Lower leg skin (tissue), 4 donors: ENCODE results near the gene TMEM11. TPM values are rescaled to one million over a fixed set of nuclear protein-coding genes. Genes with fewer than 3 reads are reported as not detected.
"Not testable (repeated sequence)": the region's sequence is repeated elsewhere in the genome, so short reads cannot be mapped to it uniquely, and the experiment has no call there.

Source experiments
- DNase-seq, 2 donors: peaks; one replicate each; pipeline ENCODE4 v3.0.0-alpha.2; 2019; ENCODE audit warnings: low spot score in 2 of 2
- H3K4me3 ChIP-seq: fragments of 200-600 bp; sonication (generic); 2 replicates; pipeline ENCODE4 v1.5.1; 2017; ENCODE audit warnings: mild to moderate bottlenecking, low read depth; ENCODE audit not compliant: poor library complexity, severe bottlenecking
- CTCF ChIP-seq, 3 donors: fragments of 450-650 bp; IDR thresholded peaks; one replicate each; pipeline ENCODE4 v1.5.1; 2016; ENCODE audit warnings: antibody characterized with exemption in 3 of 3, mild to moderate bottlenecking in 3 of 3, moderate library complexity in 2 of 3
- POLR2A ChIP-seq, 2 donors: fragments of 450-650 bp; IDR thresholded peaks; one replicate each; pipeline ENCODE4 v1.6.1; 2016 to 2017; ENCODE audit warnings: antibody characterized with exemption in 2 of 2, mild to moderate bottlenecking in 1 of 2, moderate library complexity in 1 of 2
- WGBS, 2 donors: methylation state at CpG; one replicate each; pipeline ENCODE4 v1.1.5; 2018; 5-methylcytosine and 5-hydroxymethylcytosine counted together
- intact Hi-C: fragments of 100-400 bp; cut with DNase I; formaldehyde crosslinking; loops from one replicate; pipeline ENCODE4 v1.15.0; 2023; ENCODE audit warnings: low total_unique reads
- total RNA-seq, 4 donors: library from RNA; depleted of rRNA; stranded (reverse); fragments of >200 nt; gene quantifications; one replicate each; pipeline ENCODE4 v1.1.0, GENCODE V29; 2016

Gene TMEM11
- total RNA-seq, 4 donors from 2014 or later = 30.0 to 43.5 (median 37.0) TPM

- intact Hi-C loops = no loop called here
- 90 to 95% methylated on average over 20 of the region's 20 CpGs for WGBS, 2 donors
- H3K4me3 ChIP-seq = no peak overlapping the region
- no peak for TF ChIP-seq CTCF (IDR thresholded peaks at IDR 0.05)
- no peak for TF ChIP-seq POLR2A (IDR thresholded peaks at IDR 0.05)
- DNase-seq = no peak
Measured at GRCh38 chr17:21198411-21198810, 15.6 kb downstream of the TMEM11 start.

GRCh38 chr17:21196126-21196525 is 17.8 kb downstream of the TMEM11 start:
- intact Hi-C loops = no loop called here
- no peak for TF ChIP-seq CTCF (IDR thresholded peaks at IDR 0.05)
- no peak for TF ChIP-seq POLR2A (IDR thresholded peaks at IDR 0.05)
- H3K4me3 ChIP-seq = no peak overlapping the region
- WGBS, 2 donors = 57 to 60% methylated on average over 5 of the region's 5 CpGs
- no peak for DNase-seq

- TF ChIP-seq CTCF (IDR thresholded peaks at IDR 0.05) (no peak), POLR2A (IDR thresholded peaks at IDR 0.05) (no peak)
- no peak overlapping the region for H3K4me3 ChIP-seq
- DNase-seq = peak in 1 of 2 donors; percentile 65
- WGBS, 2 donors = 11 to 32% methylated on average over 5 of the region's 5 CpGs
- intact Hi-C loops = no loop called here
Measured at GRCh38 chr17:21194703-21195102, 19.3 kb downstream of the TMEM11 start.

GRCh38 chr17:21194226-21194625 is 19.7 kb downstream of the TMEM11 start:
- WGBS, 2 donors = 18 to 19% methylated on average over 8 of the region's 8 CpGs
- no peak for TF ChIP-seq POLR2A (IDR thresholded peaks at IDR 0.05)
- no peak for TF ChIP-seq CTCF (IDR thresholded peaks at IDR 0.05)
- intact Hi-C loops = no loop called here

GRCh38 chr17:21193031-21193430 is 20.9 kb downstream of the TMEM11 start:
- H3K4me3 ChIP-seq = no peak overlapping the region
- intact Hi-C loops = no loop called here
- 67 to 74% methylated on average over 5 of the region's 5 CpGs for WGBS, 2 donors
- DNase-seq = no peak
- TF ChIP-seq POLR2A (IDR thresholded peaks at IDR 0.05) = no peak

More at GRCh38 chr17:21194226-21194625, 19.7 kb downstream of the TMEM11 start:
- H3K4me3 ChIP-seq = no peak overlapping the region
- DNase-seq = no peak

- WGBS, 2 donors = 94 to 95% methylated on average over 7 of the region's 7 CpGs
- H3K4me3 ChIP-seq, intact Hi-C loops, DNase-seq: not testable (repeated sequence)
Measured at GRCh38 chr17:21192414-21192813, 21.5 kb downstream of the TMEM11 start.

GRCh38 chr17:21191698-21192097 is 22.3 kb downstream of the TMEM11 start:
- TF ChIP-seq POLR2A (IDR thresholded peaks at IDR 0.05) = no peak
- no peak for TF ChIP-seq CTCF (IDR thresholded peaks at IDR 0.05)
- DNase-seq = no peak
- H3K4me3 ChIP-seq = no peak overlapping the region
- 58 to 77% methylated on average over 2 of the region's 2 CpGs for WGBS, 2 donors
- intact Hi-C loops = no loop called here
